Activated CD8-positive, alpha-beta memory T cell treated with anti-CD3 and anti-CD28 coated beads, Interleukin-2, amount 50 U/mL, for 48 hours (primary cell): ENCODE data around the gene TMTC2.

Experiments
- DNase-seq: peaks from one replicate; pipeline ENCODE4 v3.0.0-alpha.2; 2020

TMTC2 gene

GRCh38 chr12:82686168-82687020, at the start of gene TMTC2:
TSS of gene TMTC2 (plus strand) at chr12:82686906.
- DNase-seq = peak; percentile 90

- DNase-seq = no peak
Measured at GRCh38 chr12:82638324-82638723, 48.4 kb upstream of the TMTC2 start.

- DNase-seq = no peak
Measured at GRCh38 chr12:82644896-82645295, 41.8 kb upstream of the TMTC2 start.

GRCh38 chr12:82645414-82645813, 41.3 kb upstream of the TMTC2 start:
- DNase-seq = no peak

GRCh38 chr12:82647853-82648252, 38.9 kb upstream of the TMTC2 start:
- no peak for DNase-seq

GRCh38 chr12:82648259-82648909, 38.3 kb upstream of the TMTC2 start:
- no peak for DNase-seq

- DNase-seq = no peak
Measured at GRCh38 chr12:82650627-82651337, 35.9 kb upstream of the TMTC2 start.

GRCh38 chr12:82651489-82651888, 35.2 kb upstream of the TMTC2 start:
- DNase-seq = no peak

GRCh38 chr12:82652071-82652470, 34.6 kb upstream of the TMTC2 start:
- no peak for DNase-seq

GRCh38 chr12:82655751-82656150, 31.0 kb upstream of the TMTC2 start:
- DNase-seq = no peak

GRCh38 chr12:82659343-82660207, 27.1 kb upstream of the TMTC2 start:
- no peak for DNase-seq

GRCh38 chr12:82660541-82661325, 26.0 kb upstream of the TMTC2 start:
- DNase-seq = no peak

- no peak for DNase-seq
Measured at GRCh38 chr12:82663893-82664292, 22.8 kb upstream of the TMTC2 start.

- DNase-seq = no peak
Measured at GRCh38 chr12:82665142-82665923, 21.4 kb upstream of the TMTC2 start.

- DNase-seq = no peak
Measured at GRCh38 chr12:82666830-82667229, 19.9 kb upstream of the TMTC2 start.

GRCh38 chr12:82671673-82672195, 15.0 kb upstream of the TMTC2 start:
- DNase-seq = no peak

GRCh38 chr12:82672811-82673495, 13.8 kb upstream of the TMTC2 start:
- DNase-seq = no peak

GRCh38 chr12:82673698-82674097, 13.0 kb upstream of the TMTC2 start:
- DNase-seq = no peak

- DNase-seq = no peak
Measured at GRCh38 chr12:82675246-82675645, 11.5 kb upstream of the TMTC2 start.

- DNase-seq = no peak
Measured at GRCh38 chr12:82682326-82682725, 4.4 kb upstream of the TMTC2 start.
